ENCODE results near the gene RANBP3. TPM values are rescaled to one million over a fixed set of nuclear protein-coding genes. Genes with fewer than 3 reads are reported as not detected.
"Not testable (repeated sequence)": the region's sequence is repeated elsewhere in the genome, so short reads cannot be mapped to it uniquely, and the experiment has no call there.

The RANBP3 gene
- total RNA-seq, 2 experiments from 2014 or later, result 82.2 to 93.6 TPM

DNA sequence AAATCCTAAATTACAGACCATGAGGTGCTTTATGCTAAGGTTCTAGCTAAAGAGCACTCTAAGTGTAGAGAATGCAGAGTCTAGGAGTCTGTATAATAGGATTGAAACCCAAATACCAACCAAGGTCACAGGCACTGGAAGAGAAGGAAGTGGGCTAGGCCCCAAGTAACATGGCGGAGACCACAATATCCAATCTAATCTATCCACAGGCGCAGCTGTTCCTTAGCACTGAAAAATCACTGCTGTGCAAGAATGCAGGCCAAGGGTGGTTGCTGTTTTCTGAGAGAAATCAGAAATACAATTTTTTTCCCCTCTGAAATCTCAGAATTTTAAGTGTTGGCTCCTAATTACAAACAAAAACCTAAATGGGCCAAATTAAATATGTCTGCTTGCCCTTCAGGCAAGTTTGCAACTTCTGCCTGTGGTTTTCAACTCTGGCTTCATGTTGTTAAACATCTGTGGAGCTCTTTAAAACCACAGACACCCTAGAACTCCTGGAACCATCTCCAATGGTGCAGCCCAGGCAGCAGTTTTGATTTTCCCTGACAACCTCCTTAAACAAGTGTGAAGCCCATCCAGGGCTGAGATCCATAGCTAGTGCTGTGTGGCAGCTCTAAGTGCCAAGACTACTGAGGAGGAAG is 6.1 kb downstream of the RANBP3 start:
- DNase-seq (no peak), ATAC-seq (no peak)
- H3K27me3 Mint-ChIP-seq (ENCODE audit: low read depth), result no peaks in the 10 kb centered on the region
- peaks cover 71% of the 10 kb centered on the region for H3K4me1 Mint-ChIP-seq (ENCODE audit: low read depth)
- CTCF ChIA-PET, result interaction anchor here (1.0 to 3.4 kb wide), 5 partner anchors 10 to 167 kb away, joined by 3 to 15 read pairs (median 5); partner anchors contain the start of gene NRTN
- H3K9me3 Mint-ChIP-seq (ENCODE audit: insufficient read depth), result no peaks in the 10 kb centered on the region
- peak overlapping the region; percentile 65 for H3K27ac Mint-ChIP-seq
- H3K4me3 Mint-ChIP-seq, result no peak overlapping the region
- POLR2A ChIA-PET, result interaction anchor here (0.5 to 1.2 kb wide), 3 partner anchors 9 to 137 kb away, joined by 3 to 5 read pairs (median 4); no protein-coding TSS in a partner anchor
- H3K36me3 Mint-ChIP-seq (ENCODE audit: low read depth), result peaks cover 44% of the 10 kb centered on the region

DNA sequence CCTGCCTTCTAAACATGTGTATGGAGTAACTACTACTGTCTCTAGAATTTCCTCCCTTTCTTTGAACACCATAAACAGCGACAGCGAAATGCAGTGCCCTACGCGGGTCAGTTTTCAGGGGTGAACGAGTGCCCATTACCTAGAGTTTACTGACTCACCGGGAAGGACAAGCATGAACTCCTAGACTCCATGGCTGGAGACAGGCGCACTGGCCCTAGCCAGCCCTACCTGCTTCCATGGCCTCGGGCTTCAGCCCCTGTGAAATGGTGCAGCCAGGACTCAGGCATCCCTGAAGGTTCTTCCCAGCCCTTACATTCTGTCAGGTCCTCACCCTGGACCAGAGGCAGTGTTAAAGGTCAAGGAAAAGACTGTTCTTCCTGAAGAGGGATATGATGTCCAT is 8.5 kb downstream of the RANBP3 start:
- CTCF ChIA-PET, result interaction anchor here (1.4 to 3.9 kb wide), 6 partner anchors 9 to 165 kb away, joined by 4 to 64 read pairs (median 17); partner anchors contain the start of genes NRTN and RANBP3
- POLR2A ChIA-PET, result interaction anchor here (1.0 kb wide), 1 partner anchor 20 kb away, joined by 3 read pairs; no protein-coding TSS in a partner anchor
- Mint-ChIP-seq H3K27me3 (ENCODE audit: low read depth) (no peaks in the 10 kb centered on the region), H3K9me3 (ENCODE audit: insufficient read depth) (no peaks in the 10 kb centered on the region), H3K4me1 (ENCODE audit: low read depth) (peaks cover 73% of the 10 kb centered on the region), H3K4me3 (no peak overlapping the region), H3K27ac (no peak overlapping the region), H3K36me3 (ENCODE audit: low read depth) (peaks cover 33% of the 10 kb centered on the region)
- no peak for ATAC-seq
- no peak for DNase-seq

DNA sequence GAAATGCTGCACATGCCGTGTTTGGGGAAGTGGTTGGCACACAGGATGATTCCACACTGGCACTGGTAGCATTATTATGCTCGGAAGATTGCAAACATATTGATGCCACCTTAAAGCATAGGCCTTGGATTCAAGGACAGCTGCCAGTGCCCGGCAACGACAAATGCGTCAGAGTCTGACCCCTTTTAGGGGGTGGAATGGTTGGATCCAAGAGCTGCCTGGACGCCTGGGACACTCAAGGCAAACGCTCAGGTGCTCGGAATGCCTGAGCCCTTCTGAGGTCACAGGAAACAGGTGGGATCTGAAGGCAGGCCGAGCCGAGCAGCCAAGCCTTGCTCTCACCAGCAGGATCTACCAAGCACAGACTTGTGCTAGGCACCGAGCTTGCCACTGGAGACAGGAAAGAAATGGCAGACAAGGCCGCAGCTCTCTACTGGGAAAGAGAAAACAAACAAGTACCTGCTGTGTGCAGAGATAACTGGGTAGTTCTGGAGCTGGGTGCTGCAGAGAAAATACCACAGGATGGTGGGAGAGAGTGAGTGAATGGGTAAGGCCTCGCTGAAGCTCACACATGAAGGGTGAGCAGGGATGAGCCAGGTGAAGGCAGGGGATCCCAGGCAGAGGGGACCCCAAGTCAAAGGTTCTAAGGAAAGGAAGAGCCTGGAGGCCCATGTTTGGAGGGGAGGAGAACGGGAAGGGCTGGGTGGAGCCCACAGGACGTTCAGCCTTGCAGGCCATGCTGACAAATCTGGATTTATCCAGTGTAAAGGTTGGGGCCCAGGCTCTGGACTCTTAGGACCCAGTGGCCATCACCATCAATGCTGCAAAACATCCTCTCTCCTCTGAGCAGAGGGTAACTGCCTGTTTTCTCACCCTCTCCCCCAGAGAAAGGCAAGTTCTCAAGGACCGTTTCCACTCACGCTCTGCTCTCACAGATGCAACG is 9.2 kb downstream of the RANBP3 start:
- H3K27ac Mint-ChIP-seq, result peak overlapping the region; percentile 58

DNA sequence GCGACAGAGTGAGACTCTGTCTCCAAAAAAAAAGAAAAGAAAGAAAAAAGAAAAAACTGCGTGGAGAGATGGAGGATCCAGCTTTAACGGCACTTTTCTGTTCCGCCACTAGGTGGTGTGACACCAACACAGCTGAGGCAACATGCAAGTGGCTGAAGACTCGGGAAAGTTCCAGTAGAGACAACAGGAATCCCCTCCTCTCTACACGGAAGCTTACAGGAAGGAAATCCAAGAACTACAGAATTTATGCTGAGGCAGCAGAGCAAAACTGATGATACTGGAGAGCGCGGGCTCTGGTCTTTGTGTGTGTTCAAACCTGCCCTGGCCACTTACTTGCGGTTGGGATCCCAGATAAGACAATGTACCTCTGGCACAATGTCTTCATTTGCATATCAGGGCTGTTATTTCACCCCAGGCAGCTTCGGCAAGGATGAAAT is 9.9 kb downstream of the RANBP3 start:
- DNase-seq (peak; percentile 77), ATAC-seq (peak; percentile 66)
- Mint-ChIP-seq H3K27me3 (ENCODE audit: low read depth) (no peaks in the 10 kb centered on the region), H3K9me3 (ENCODE audit: insufficient read depth) (no peaks in the 10 kb centered on the region), H3K4me3 (no peak overlapping the region), H3K4me1 (ENCODE audit: low read depth) (peaks cover 80% of the 10 kb centered on the region), H3K36me3 (ENCODE audit: low read depth) (peaks cover 33% of the 10 kb centered on the region), H3K27ac (peak overlapping the region; percentile 60)
- ChIA-PET POLR2A (interaction anchor here (0.6 to 2.2 kb wide), 5 partner anchors 11 to 400 kb away, joined by 3 to 14 read pairs (median 3); partner anchors contain the start of gene RANBP3), CTCF (interaction anchor here (0.6 to 3.9 kb wide), 28 partner anchors 10 to 285 kb away, joined by 3 to 75 read pairs (median 5); partner anchors contain the start of genes NDUFA11, NRTN, RANBP3 and VMAC)

More for the DNA sequence above, 9.2 kb downstream of the RANBP3 start:
- peaks cover 32% of the 10 kb centered on the region for H3K36me3 Mint-ChIP-seq (ENCODE audit: low read depth)
- H3K9me3 Mint-ChIP-seq (ENCODE audit: insufficient read depth), result no peaks in the 10 kb centered on the region
- POLR2A ChIA-PET, result interaction anchor here (0.6 to 2.2 kb wide), 4 partner anchors 10 to 400 kb away, joined by 3 to 14 read pairs (median 3); partner anchors contain the start of gene RANBP3
- peaks cover 76% of the 10 kb centered on the region for H3K4me1 Mint-ChIP-seq (ENCODE audit: low read depth)
- H3K4me3 Mint-ChIP-seq, result no peak overlapping the region
- no peak for ATAC-seq
- H3K27me3 Mint-ChIP-seq (ENCODE audit: low read depth), result no peaks in the 10 kb centered on the region
- DNase-seq, result no peak
- CTCF ChIA-PET, result interaction anchor here (1.0 to 3.9 kb wide), 21 partner anchors 10 to 284 kb away, joined by 3 to 75 read pairs (median 7); partner anchors contain the start of genes NDUFA11, NRTN, RANBP3 and VMAC

DNA sequence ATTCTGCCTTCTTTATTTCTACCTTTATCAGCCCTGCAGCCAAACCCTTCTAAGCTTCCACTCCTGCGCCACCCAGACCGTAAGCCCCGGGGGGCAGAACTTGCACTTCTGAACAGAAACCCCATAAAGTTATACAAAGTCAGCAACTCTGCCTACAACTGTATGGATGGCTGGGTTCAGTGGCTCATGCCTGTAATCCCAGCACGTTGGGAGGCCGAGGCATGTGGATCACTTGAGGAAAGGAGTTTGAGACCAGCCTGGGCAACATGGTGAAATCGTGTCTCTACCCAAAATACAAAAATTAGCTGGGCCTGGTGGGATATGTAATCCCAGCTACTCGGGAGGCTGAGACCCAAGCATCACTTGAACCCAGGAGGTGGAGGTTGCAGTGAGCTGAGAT is 10.4 kb downstream of the RANBP3 start:
- Mint-ChIP-seq H3K36me3 (ENCODE audit: low read depth) (peaks cover 32% of the 10 kb centered on the region), H3K9me3 (ENCODE audit: insufficient read depth) (no peaks in the 10 kb centered on the region), H3K27me3 (ENCODE audit: low read depth) (no peaks in the 10 kb centered on the region), H3K4me1 (ENCODE audit: low read depth) (peaks cover 81% of the 10 kb centered on the region), H3K27ac (no peak overlapping the region), H3K4me3 (no peak overlapping the region)
- CTCF ChIA-PET, result interaction anchor here (0.6 to 3.9 kb wide), 28 partner anchors 11 to 285 kb away, joined by 3 to 75 read pairs (median 5); partner anchors contain the start of genes NDUFA11, NRTN, RANBP3 and VMAC
- DNase-seq, result no peak
- POLR2A ChIA-PET, result interaction anchor here (0.7 to 2.2 kb wide), 4 partner anchors 11 to 140 kb away, joined by 3 to 14 read pairs (median 3); partner anchors contain the start of gene RANBP3
- ATAC-seq, result no peak

DNA sequence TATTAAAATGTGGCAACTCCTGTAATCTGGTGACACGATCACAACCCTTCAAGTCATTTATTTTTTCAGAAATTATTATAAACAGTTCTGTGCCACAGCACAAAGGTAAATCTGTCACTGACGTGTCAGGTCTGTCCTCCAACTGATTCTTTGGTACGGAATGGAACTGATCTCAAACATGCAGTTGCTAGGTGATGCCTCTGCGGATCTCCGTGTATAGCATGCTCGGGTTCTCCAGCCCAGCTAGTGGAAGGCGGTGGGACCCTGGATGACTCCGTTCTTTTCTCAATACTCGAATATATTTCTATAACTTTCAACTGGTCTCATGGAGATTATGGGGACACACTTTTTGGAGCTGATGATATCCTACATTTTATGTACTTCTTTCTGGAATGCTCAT is 11.0 kb downstream of the RANBP3 start:
- peaks cover 26% of the 10 kb centered on the region for H3K36me3 Mint-ChIP-seq (ENCODE audit: low read depth)
- H3K4me1 Mint-ChIP-seq (ENCODE audit: low read depth), result peaks cover 81% of the 10 kb centered on the region
- ATAC-seq (no peak), DNase-seq (no peak)
- POLR2A ChIA-PET, result interaction anchor here (1.4 to 2.2 kb wide), 2 partner anchors 8 to 12 kb away, joined by 3 to 14 read pairs; partner anchors contain the start of gene RANBP3
- CTCF ChIA-PET, result interaction anchor here (1.3 to 3.9 kb wide), 9 partner anchors 10 to 163 kb away, joined by 4 to 75 read pairs (median 20); partner anchors contain the start of genes NRTN and RANBP3
- no peak overlapping the region for H3K4me3 Mint-ChIP-seq
- H3K27ac Mint-ChIP-seq, result no peak overlapping the region
- H3K9me3 Mint-ChIP-seq (ENCODE audit: insufficient read depth), result no peaks in the 10 kb centered on the region
- H3K27me3 Mint-ChIP-seq (ENCODE audit: low read depth), result no peaks in the 10 kb centered on the region

DNA sequence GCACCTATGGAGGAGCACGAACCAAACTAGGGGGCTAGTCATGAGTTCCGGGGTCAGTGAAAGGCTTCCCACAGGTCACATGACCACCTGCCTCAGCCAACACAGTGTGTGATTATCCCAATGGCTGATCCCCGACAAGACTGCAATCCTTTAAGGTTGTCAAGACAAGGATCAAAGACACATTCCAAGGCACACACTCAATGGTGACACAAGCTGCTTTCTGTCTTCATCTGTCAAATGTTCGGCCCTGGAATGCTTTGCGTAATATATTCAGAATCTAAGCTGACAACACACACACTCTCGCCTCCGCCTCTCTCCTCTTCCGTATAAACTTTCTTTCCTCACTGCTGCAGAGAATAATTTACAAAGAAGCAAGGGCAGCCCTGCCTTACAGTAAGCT is 11.7 kb downstream of the RANBP3 start:
- H3K9me3 Mint-ChIP-seq (ENCODE audit: insufficient read depth), result no peaks in the 10 kb centered on the region
- peaks cover 80% of the 10 kb centered on the region for H3K4me1 Mint-ChIP-seq (ENCODE audit: low read depth)
- ChIA-PET CTCF (interaction anchor here (1.0 to 3.9 kb wide), 4 partner anchors 8 to 162 kb away, joined by 4 to 75 read pairs (median 42); partner anchors contain the start of genes NRTN and RANBP3), POLR2A (interaction anchor here (1.4 kb wide), 1 partner anchor 9 kb away, joined by 3 read pairs; no protein-coding TSS in a partner anchor)
- no peak for ATAC-seq
- no peaks in the 10 kb centered on the region for H3K27me3 Mint-ChIP-seq (ENCODE audit: low read depth)
- H3K4me3 Mint-ChIP-seq, result no peak overlapping the region
- H3K27ac Mint-ChIP-seq, result peak overlapping the region; percentile 46
- DNase-seq, result no peak
- H3K36me3 Mint-ChIP-seq (ENCODE audit: low read depth), result peaks cover 21% of the 10 kb centered on the region

DNA sequence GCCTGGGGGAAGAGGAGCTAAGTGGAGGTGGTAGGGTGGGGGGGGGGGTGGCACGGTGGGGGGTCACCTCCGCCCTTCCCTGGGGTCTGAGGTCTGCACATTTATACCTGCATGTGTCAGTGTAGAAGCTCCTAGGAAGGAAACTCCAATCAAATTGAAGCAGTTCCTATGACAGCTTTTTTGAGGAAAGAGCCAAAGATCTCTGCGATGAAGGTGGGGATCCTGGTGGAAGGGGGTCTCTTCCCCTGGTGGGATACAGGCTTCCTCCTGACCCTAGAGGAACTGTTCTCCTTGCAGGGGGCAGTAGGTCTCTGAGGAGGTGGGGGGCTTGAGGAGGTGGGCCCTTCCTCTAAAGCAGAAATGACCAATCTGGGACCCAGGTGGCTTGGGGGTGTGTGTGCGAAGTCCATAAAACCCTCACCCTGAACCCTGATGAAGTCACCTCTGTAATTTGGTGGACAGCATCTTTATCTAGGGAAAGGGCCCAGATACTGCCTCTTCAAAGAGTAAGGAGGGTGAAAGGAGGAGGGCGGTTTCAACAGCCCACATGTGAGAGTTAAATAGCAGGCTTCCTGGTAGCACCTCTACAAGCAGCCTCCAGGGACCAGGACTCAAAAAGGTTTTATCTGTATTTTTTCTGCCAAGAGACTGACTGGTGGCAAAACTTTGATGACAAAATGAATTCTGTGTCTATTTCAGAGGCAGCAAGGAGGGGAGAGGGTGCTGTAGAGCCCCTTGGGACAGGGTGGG is 12.9 kb downstream of the RANBP3 start:
- peaks cover 89% of the 10 kb centered on the region for H3K4me1 Mint-ChIP-seq (ENCODE audit: low read depth)
- ATAC-seq (no peak), DNase-seq (peak; percentile 44)
- H3K9me3 Mint-ChIP-seq (ENCODE audit: insufficient read depth), result no peaks in the 10 kb centered on the region
- ChIA-PET POLR2A (no interaction called here), CTCF (interaction anchor here (0.8 to 3.8 kb wide), 2 partner anchors 10 to 14 kb away, joined by 4 to 75 read pairs; no protein-coding TSS in a partner anchor)
- peak overlapping the region; percentile 64 for H3K27ac Mint-ChIP-seq
- no peaks in the 10 kb centered on the region for H3K27me3 Mint-ChIP-seq (ENCODE audit: low read depth)
- H3K4me3 Mint-ChIP-seq, result no peak overlapping the region
- peaks cover 22% of the 10 kb centered on the region for H3K36me3 Mint-ChIP-seq (ENCODE audit: low read depth)

DNA sequence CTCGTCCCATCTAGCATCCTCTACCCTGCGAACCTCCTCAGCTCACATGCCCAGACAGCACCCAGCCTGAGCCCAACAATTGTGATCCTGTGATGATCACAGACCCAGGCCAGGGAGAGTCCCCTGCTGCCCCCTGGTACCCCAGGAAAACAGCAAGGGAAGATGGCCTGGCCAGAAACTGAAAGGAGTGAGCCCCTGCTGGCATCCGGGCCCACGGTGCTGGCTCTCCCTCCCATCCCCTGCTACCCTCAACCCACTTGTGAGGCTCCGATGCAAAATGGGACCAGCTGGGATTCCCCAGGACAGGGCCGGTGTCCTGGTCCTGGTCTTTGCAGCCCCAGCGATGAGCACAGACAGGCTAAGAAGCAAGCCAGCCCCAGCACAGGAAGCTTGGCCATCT is 14.1 kb downstream of the RANBP3 start:
- H3K4me3 Mint-ChIP-seq, result no peak overlapping the region
- ATAC-seq (no peak), DNase-seq (no peak)
- H3K27ac Mint-ChIP-seq, result peak overlapping the region; percentile 96
- peaks cover 98% of the 10 kb centered on the region for H3K4me1 Mint-ChIP-seq (ENCODE audit: low read depth)
- CTCF ChIA-PET, result interaction anchor here (0.7 kb wide), 1 partner anchor 160 kb away, joined by 3 read pairs; no protein-coding TSS in a partner anchor
- H3K36me3 Mint-ChIP-seq (ENCODE audit: low read depth), result peaks cover 24% of the 10 kb centered on the region
- POLR2A ChIA-PET, result no interaction called here
- H3K27me3 Mint-ChIP-seq (ENCODE audit: low read depth), result no peaks in the 10 kb centered on the region
- no peaks in the 10 kb centered on the region for H3K9me3 Mint-ChIP-seq (ENCODE audit: insufficient read depth)

DNA sequence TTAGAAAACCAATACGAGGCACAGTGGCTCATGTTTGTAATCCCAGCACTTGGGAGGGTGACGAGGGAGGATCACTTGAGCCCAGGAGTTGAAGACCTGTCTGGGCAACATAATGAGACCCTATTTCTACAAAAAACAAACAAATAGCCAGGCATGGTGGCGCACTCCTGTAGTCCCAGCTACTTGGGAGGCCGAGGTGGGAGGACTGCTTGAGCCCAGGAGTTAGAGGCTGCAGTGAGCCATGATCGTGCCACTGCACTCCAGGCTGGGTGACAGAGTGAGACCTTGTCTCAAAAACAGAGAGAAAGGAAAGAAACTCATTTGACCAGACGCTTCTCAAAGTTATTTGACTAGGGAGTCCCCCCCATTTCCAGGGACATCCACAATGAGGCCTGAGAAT is 14.7 kb downstream of the RANBP3 start:
- Mint-ChIP-seq H3K36me3 (ENCODE audit: low read depth) (peaks cover 25% of the 10 kb centered on the region), H3K4me3 (peak overlapping the region; percentile 31), H3K4me1 (ENCODE audit: low read depth) (peaks cover 96% of the 10 kb centered on the region), H3K27ac (peak overlapping the region; percentile 96)
- POLR2A ChIA-PET, result interaction anchor here (1.3 kb wide), 1 partner anchor 9 kb away, joined by 4 read pairs; no protein-coding TSS in a partner anchor
- not testable (repeated sequence) for H3K27me3 Mint-ChIP-seq (ENCODE audit: low read depth); ATAC-seq; DNase-seq; H3K9me3 Mint-ChIP-seq (ENCODE audit: insufficient read depth)
- CTCF ChIA-PET, result interaction anchor here (1.3 kb wide), 1 partner anchor 12 kb away, joined by 4 read pairs; no protein-coding TSS in a partner anchor
